Measurements from ENCODE around the gene WT1.
"Not testable (repeated sequence)": the region's sequence is repeated elsewhere in the genome, so short reads cannot be mapped to it uniquely, and the experiment has no call there.

Gene WT1

DNA sequence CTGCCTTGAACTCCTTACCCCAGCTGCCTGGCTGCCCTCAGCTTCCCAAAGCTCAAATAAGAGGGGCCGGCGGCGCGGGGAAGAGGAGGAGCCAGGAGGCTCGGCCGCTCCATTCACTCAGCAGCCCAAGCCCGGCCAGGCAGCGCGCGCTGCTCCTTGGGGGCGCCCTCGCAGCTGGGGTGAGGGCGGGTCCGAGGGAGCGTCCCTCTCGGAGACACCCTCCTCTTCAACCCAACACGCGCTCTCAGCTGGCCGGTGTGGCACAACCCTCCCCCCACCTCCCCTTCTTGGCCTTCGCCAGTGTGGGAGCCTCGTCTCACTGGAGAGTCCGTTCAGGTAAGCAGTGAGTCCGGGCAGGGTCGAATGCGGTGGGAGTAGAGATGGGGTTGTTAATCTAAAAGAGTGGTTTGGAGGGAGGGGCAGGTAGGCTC, at the start of gene WT1:
Gene WT1 (minus strand): TSS at position 29 of the 431 bp plus-strand sequence.
- no peak for DNase-seq

DNA sequence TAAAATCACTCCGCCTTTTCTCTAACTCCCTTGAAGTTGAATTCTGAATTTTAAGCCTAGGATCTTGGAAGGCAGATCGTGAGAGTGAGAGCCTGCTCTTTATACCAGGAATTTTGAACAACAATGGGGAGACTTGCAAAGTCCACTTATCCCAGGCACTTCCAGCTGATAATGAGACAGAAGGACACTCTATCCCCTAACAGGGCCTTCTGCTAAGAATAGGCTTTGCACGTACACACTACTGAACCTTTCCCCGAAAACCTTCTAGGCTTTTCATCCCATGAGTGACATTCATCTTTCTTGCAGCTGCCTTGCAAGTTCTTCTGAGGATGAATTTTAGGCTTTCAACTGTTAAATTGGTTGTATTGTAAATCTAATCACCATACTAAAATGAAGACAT, 44.0 kb upstream of the WT1 start:
- no peak for DNase-seq

DNA sequence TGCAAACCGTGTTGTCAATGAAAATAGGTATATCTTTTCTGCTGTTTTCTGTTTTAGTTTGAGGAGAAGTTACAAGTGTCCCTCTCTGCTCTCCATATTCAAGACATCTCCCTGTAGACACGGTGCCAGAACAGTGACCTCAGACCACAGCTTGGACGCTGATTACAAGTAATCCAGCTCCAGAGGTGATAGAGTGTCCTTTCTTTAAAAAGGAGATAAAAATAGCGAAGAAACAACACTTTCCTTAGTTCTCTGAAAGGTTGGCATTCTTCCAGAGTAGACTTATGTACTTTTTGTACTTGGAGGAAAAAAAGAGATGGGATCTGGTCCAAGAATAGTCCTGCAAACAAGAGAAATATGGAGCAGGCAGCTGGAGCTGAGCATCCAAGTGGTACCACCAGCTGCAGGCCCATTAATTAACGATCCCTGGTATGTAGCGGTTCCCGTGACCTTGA, 43.0 kb upstream of the WT1 start:
- no peak for DNase-seq

DNA sequence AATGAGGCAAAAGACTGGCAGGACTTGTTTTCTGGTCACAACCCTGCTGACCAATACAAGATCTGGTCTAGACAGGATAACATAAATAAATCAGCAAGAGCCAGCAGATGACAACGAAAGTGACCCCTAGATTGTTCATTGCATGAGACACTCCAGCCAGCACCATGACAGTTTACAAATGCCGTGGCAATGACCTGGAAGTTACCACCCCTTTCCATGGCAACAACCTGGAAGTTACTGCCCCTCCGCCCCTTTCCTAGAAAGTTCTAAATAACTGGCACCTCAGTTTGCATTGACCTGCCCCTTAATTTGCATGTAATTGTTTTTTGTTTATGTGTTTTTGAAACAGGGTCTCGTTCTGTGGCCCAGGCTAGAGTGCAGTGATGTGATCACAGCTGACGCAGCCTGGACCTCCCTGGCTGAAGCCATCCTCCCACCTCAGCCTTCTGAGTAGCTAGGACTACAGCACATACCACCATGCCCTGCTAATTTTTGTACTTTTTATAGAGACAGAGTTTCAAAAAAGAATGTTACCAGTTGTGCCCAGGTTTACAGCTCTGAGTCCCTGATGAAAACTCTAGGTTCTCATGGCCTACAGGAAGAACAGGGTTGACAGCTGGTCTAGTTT, 38.1 kb upstream of the WT1 start:
- no peak for DNase-seq

DNA sequence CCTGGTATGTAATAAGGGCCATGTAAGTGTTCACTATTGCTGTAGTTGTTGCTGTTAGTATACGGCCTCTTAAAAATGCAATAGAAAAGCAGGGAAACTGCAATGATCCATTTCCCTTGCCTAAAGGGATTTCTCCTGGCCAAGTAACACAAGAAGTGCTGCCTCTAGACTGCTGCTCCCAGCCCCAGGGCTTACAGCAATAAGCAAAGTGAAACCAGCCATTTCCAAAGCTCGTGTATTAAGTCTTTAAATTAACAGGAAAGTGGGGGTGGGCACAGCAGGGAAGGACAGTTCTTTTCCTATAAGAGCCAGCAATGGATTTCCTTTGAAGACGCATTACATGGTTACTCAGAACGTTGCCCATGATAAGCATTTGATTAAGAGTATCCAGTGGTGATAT, 36.9 kb upstream of the WT1 start:
- no peak for DNase-seq

DNA sequence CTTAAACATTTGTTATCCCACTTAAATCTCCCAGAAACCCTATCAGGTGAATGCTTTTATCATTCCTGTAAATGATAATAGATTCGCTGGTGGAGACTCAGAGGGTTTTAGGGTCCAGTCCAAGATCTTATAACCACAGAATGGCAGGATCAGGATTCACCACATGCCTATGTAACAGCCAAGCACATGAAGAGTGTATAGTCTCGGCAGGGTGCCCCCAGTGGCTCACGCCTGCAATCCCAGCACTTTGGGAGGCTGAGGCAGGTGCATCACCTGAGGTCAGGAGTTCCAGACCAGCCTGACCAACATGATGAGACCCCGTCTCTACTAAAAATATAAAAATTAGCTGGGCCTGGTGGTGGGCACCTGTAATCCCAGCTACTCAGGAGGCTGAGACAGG, 36.2 kb upstream of the WT1 start:
- not testable (repeated sequence) for DNase-seq

DNA sequence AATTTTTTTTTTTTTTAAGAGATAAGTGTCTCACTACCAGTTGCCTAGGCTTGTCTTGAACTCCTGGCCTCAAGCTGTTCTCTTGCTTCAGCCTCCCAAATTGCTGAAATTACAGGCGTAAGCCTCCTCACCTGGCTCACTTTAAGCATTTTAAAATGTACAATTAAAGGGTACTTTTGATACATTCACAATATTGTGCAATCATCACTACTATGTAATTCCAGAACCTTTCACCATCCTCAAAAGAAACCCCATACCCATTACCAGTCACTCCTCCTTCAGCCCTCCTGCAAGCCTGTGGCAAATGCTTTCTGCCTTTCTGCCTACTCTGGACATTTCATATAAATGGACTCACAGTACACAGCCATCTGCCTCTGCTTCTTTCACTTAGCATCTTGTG, 34.5 kb upstream of the WT1 start:
- DNase-seq: no peak

DNA sequence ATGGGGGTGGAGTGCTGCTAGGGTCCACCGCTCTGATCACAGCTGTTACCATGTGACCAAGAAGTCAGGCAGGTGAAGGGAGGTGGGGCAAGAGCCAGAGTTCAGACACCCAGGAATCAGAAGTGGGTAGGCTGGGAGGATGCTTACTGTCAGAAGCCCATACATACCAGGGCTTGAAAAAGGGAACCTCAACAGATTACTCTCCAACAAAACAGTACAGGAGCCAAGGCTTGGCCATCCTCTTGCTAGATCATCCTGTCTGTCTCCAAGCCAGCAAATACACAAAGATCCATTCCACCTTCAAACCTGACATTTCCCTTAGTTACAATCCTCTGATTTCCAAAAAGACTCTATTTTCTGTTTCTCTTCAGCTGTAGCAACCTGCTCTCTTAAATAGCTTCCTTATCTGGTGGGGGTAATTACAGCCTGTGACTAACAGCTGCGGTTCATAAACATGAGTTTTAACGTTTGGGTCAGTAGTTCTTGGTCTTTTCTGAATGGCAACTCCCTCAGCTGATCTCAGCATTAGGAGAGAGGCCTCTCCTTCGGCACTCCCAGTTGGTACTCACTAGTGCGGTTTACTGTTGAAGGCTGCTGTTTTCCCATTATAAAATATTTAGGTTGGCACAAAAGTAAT, 31.1 kb upstream of the WT1 start:
- DNase-seq: no peak

DNA sequence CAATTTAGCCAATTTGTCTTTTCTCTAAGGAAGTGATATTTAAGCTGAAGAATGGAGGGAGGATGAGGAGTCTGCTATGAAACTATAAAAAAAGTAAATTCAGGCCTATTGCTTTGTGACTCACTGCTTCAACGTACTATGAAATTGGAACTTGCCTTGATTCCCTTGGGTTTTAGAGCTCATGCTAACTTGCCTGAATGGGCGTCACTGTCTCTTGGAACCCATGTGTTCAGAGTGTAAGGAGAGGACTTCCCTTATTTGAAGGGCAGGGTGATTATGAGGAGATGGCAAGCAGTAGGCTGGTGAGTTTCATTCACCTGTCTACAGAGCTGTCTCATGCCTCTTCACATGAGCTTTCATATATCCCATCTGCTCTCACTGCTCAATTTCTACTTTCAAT, 28.7 kb upstream of the WT1 start:
- DNase-seq: no peak

DNA sequence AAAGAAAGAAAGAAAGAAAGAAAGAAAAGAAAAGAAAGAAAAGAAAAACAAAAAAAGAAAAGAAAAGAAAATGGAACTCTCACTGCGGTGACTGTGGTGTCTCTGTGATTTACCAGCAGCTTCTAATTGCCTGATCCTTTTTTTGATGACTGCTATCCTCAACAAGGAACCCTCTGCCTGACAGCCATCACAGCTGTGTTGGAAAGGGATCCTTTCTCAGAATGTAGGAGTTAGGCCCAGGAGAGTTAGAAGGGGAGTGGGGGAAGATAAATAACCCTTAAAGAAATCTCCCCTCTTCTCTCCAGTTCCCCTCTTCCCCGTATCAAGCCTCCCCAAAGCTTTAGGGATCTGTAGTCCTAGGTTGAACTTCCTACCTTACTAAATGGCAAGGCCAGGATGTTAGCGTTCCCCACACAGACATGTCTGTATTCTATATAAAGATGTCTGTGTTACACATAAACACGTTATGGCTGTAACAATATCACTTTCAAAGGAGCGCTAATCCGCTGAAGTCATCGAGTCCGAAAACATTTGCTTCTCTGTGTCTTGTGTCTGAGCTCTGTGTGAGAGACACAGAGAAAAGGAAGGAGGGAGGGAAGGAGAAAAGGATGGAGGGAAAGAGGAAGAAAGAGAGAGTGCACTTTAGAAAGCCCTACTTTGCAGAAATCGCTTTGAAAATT, 26.8 kb upstream of the WT1 start:
- no peak for DNase-seq

DNA sequence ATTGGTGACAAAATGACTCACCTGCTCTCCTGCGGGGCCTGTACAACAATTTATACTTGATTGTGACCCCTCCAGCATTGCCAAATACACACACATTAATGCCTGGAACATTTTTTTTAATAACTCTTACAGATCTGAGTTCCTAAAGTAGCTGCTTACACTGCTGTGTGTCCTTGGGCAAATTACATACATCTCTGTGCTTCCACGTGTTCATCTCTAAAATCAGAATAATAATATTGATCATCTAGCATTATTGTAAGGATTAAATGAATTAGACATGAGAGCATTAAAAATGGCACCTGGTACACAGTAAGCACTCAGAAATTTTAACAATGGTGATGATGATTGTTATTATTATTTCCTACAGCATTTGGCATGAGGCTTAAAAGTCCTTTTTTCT, 21.5 kb upstream of the WT1 start:
- DNase-seq: no peak

DNA sequence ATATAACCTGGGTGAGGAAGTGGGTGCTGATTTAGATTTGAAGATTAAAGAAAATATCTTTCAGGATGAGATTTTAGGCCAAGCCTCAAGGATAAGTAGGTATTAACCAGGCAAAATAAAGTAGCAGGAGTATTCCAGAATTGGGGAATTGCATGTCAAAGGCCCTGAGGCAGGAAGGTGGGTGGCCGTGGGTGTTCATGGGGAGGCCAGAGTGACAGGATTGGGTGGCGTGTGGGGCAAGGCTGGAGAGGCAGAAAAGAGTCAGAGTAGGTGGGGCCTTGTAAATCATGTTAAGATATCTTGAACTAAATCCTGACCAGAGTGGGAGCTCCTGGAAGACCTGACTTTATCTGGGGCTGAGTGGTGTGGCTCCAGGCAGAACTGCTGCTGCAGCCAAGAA, 19.7 kb upstream of the WT1 start:
- no peak for DNase-seq

DNA sequence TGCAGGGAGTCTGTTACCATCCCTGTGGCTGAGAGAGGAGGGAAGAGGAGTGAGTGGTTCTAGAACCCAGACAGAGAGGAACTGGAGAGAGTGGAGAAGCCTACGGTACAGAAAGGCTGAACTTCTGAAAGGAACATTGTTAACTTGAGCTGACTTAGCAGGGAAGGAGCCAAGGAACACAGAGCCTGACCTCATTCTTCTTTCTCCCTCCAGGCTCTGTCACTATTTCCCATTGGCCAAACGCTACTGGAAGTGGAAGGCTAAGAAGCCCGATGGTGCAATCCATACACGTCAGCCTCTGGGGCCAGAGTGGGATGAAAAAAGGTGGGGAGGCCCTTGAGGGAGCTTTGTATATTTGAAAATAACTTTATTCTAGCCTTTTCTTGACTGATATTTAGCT, 16.5 kb upstream of the WT1 start:
- DNase-seq: no peak

DNA sequence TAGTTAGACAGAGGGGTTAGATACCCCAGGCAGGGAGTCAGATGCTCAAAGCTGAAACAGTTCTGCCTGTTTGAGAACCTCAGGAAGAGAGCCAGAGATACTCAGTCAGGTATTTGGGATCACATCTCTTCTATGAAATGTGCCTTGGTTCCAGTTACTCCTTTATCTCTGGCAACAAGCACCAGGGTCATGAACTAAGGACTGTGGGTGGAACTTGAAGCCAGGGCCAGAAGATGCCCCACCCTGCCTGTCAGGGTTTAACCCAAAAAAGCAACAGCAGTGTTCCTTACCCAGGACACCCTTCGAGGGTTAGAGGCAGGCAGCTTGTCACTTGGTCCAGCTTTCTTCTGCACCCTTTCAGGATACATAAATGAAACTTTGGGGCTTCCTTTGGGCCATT, 15.0 kb upstream of the WT1 start:
- no peak for DNase-seq

DNA sequence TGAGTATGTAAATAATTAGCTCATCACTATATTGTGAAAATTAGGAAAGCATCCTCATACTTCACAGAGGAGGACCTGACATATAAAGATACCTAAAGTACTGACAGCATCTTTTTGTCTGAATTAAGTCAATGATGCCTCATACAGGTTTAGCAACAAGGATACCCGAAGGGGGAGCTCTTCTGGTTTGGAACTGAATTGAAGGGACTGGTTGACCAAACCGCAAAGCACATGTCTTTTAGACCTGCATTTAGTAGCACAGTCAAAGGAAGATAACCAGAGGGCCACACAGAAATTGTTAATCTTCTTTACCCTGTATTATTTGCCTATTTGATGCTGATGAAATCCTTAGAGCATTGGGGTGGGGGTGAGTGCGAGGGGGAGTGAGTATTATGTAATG, 12.9 kb upstream of the WT1 start:
- no peak for DNase-seq

DNA sequence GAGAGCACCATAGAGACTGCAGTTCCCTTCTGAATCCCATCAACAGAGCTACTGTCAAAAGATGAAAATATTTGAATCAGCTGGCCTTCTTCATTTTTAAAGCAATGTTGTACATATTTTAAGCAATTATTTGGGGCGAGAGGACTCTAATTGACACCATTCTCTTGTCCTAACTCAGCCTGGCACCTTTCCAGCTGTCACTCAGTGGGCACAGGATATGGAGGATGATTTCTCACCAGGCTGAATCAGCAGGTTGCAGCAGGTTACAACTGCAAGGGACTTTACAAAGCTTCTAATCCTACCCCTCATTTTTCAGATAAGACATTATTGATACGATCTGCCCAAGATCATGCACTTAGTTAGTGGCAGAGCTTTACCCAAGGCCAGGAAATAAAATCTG, 11.9 kb upstream of the WT1 start:
- no peak for DNase-seq

DNA sequence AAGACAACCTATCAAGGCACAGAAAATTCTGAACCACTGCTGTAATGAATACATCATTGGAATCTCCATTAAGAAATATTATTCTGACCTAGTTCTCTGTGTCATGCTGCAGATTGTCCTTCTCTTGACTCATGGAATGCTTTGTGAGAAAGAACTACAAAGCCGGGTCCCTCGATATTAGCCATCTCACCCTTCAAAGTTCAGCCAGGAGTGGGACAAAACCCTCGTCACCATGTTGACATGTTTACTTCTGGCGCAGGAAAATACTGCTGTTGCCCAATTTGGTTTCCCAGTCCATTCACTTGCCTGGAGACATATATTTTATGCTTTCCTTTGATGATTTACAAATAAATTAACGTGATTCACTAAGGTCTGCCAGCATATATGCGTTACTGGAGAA, 10.9 kb upstream of the WT1 start:
- DNase-seq: no peak

DNA sequence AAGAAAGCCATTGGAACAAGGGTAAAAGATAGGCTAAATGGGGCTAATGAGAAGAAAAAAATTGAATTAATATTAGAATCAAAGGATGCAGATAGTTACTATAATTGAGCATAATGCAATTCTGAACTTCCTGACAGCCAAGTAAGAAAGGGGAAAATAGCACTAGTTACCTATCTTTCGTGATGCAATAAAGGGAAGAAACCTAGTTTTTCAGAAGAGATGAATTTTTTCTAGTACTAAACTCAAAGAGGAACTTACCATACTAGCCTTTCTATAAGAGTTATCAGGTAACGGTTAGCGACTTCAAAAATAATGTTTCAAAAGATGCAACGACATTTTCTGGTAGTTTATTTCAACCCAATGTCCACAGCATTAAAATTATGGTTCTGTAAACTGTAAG, 8.8 kb upstream of the WT1 start:
- no peak for DNase-seq

DNA sequence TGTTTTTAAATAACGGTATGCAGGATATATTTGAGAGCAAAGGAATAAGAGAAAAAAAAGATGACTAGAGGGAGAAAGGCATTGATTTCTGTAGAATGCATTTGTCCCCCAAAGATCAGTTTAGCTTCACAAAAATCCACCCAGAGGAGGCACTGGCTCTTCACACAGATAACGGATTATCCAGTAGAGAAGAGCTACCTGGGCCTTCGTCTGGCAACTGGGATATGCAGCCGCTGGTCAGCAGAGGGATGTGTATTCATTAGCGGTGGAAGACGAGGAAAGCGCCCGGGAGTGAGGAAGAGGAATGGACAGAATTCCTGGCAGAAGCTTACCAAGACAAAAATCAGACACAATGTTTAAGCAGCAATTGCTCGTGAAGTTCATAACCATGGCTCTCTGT, 5.6 kb upstream of the WT1 start:
- DNase-seq: no peak

DNA sequence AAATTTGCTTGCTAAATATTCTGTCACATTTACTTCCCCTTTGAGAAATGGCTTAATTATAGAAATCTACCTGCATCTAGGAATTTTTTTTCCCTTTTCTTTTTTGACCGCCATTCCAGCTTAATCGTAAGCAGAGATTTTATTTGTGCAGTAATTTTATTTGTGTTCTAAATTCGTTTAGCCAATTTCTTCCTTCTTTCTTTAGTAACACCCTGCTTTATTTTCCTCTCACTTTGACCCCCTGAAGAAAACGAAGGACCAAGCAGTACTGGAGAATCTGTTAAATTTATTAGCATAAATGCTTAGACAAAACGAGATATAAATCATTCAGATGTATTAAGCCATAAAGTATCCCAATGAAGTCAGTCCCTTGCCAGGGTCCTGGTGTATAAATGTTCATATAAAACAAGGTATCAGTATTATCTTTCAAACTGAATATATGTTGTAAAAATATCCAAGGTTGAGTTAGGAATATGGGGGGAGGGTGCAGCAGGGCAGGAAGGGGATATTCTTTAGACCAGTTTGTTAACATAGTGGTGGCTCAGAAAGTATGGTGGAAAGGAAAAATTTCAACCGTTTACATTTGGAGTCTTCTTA, 5.1 kb upstream of the WT1 start:
- no peak for DNase-seq

DNA sequence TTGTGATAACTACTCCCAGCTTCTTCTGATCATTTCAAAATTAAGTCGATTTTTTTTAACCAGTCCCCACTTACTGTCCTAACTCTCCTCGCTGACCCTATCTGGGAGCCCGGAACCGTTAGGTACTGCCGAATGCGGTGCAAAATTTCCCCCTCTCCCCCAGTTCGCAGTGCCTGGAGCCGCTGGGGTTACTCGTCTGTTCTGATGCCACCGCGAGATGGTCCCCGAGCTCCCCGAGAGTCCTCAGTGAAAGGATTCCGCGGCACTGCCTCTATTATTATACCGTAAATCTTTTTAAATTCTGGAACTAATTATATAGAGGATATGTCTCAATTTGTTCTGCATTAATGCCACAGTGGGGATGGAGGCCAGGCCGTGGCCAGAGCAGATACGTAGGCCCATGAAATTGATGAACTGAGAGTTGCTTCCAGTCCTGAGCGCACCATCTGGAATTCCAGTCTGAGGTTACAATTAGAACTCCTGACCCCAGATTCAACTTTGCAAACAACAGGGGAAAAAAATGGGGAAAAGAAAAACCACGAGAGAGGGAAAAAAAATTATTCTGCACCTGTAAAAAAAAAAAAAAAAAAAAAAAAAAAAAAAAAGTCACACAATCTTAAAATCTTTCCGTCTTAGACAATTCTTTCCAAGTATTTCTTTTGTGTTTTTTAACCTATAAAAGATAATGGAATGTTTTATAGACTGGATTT, 4.3 kb upstream of the WT1 start:
- no peak for DNase-seq

DNA sequence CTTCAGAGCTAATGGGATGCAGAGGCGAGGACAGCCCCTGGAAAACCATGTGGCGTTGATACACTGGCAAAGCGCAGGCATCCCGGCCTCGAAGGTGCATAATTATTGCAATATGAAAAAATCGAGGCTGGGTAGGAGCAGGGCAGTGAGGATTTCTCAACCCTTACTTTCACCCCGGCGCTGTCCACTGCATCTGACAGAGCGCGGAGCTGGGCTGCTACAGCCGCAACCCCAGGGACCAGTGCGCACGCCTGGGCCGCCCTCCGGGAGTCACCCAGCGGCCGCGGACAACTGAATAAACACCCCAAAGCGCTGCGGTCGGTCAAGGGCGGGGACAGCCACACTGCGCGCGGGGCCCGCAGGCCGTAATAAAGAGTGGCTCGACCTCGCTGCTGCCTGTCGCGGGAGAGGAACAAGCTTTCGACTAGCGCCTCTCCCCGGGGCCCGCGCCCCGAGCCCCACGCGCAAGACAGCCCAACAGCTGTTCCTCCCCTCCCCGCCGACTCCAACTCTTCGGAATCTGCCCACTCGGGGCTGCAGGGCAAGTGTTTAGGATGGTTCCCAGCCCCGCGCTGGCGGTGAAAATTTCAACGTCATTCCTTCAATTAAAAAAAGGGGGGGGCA, 3.6 kb upstream of the WT1 start:
- no peak for DNase-seq

DNA sequence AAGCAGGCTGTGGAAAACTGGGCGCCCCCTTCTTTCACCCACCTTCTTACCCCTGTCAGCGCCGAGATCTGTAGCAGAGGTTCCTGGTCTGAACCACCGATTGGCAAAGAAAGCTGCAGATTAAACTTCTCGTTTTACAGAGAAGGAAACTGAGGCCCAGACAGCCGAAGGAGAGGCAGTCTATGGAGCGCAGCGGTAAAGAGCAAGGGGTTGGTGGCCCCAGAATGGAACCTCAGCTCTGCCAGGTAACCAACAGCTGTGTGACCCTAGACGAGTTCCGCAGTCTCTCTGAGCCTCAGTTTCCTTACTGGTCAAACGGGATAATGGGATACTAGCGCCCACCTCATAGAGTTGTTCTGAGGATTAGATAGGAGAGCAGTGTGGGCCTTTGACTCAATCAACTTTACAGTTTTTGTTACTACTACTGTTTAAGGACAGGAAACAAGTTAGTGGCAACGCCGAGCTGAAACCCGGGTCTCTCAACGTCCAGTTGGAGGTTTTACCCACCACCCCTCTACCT, 3.1 kb upstream of the WT1 start:
- DNase-seq: no peak

All from stimulated activated CD4-positive, alpha-beta T cell treated with anti-CD3 and anti-CD28 coated beads, Interleukin-4, amount 100 ng/mL, for 24 hours (primary cell).